Putamen (tissue), 1 donor: ENCODE measurements around the gene CYP19A1.

Experiments used
- DNase-seq: peaks from one replicate; pipeline ENCODE4 v3.0.0-alpha.2; 2016; ENCODE audit warnings: low spot score

CYP19A1 gene

DNA sequence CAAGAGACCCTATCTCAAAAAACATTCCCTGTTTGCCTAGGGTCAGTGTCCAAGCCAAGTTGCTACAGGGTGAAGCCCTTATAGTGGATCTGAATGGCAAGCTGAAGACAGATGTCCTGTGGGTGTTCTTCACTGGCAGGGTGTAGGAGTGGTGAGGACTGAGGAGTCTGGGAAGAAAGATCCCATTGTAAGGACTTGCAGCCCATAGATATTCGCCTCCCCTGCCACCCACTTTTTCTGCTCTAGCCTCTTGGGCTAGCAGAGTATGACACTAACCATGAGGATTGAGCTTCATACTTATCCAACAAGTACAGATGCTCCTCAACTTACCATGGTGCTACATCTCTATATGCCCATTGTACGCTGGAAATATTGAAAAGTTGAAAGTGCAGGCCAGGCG lies 13.2 kb downstream of the CYP19A1 start:
- no peak for DNase-seq

DNA sequence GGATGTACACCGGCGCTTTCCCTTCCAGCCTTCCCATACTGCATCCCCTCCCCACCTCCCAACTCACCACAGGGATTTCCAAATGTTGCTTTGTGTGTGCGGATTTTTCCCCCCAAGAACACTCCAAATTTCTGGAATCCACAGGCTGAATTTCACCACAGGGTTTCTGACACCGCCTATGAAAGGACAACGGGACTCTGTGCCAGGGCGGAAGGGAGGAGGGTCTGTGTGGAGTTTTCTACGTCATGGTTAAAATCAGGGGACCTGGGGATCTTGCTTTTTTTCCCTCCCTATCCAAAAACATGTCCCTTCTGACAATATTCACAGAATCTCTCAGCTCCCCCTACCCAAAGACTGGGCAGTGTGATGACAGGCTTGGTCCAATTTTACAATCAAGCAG lies 14.6 kb downstream of the CYP19A1 start:
- no peak for DNase-seq

DNA sequence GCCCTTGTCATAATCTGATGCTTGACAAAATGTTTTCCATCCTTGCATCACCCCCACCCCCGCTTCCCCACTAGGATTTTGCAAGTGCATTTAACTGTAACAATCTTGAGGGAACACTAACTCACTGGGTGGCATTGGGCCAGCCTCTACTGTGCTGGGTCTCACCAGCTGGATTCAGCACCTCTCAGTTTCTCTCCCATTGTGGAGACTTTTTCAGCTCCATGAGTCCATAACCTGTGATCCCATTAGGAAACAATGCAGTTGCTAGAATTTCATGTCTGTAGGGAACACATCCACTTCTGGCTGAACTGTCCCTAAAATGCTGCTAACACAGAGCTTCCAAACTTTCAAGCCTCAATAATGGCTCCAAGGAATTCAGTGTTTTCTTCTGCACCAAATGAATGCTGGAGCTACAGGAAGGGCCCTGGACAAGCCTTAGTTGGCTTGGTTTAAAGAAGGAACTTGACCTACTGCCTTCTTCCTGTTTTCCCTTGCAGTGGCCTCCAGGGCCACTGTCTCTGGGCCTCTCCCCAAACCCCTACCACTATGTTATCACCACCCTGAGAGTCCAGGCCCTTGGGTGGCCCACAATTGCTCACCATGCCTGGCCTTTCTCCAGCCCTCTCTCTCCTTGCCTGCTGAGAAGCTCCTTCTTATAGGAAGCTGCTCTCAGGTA lies 15.6 kb downstream of the CYP19A1 start:
- DNase-seq = no peak

GRCh38 chr15:51321316-51321715 lies 17.1 kb downstream of the CYP19A1 start:
- DNase-seq = no peak

- DNase-seq = no peak
Measured at GRCh38 chr15:51320843-51321242, 17.6 kb downstream of the CYP19A1 start.

DNA sequence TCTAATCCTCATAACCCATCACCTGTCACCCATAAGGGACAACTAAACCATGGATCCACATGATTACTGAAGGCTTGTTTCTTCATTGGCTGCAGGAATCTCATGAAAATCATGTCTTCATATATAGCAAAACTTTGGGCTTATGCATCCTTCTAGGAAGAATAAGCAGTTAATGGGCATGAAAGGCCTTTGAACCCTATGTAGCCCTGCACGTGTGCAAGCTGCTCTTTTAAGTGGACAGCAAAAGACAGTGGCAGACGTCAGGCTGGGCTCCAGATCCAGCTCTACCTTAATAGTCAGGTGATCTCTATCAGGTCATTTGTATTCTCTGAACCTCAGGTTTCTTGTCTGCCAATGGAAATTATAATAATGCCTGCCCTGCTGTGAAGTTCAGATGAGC lies 18.9 kb downstream of the CYP19A1 start:
- DNase-seq = no peak

DNA sequence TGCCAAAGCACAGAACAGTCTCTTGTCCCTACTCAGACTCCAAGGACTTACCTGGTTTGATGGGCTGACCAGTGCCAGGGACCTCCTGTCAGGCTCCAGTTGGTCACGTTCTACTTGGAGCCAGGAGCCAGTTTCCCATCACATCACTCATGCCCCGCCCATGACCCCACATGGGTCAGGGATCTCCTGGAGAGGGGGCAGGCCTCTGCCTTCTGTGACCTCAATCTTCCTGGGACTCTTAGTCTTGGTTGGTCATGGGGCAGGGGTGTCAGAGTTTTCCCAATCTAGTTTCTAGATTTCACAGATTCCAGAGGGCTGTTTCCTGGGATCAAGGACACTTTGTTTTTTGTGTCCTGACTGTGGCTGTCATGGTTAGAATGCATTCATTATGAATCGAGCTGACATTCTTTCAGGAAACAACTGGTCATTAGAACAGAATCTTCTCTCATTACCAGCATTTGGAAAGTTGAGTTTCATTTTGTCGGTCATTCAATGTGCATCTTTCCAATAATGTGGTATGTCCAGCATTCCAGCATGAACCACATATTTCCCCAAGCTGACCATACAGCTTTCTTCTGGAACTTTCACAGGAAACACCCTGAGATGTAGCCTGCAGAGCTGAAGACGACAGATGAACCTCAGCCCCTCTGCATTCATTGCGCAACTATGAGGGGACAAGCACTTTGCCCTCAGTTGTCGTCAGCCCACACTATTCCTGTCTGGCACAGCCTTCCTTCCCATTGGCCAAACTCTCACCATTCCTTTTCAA lies 19.8 kb downstream of the CYP19A1 start:
- no peak for DNase-seq

DNA sequence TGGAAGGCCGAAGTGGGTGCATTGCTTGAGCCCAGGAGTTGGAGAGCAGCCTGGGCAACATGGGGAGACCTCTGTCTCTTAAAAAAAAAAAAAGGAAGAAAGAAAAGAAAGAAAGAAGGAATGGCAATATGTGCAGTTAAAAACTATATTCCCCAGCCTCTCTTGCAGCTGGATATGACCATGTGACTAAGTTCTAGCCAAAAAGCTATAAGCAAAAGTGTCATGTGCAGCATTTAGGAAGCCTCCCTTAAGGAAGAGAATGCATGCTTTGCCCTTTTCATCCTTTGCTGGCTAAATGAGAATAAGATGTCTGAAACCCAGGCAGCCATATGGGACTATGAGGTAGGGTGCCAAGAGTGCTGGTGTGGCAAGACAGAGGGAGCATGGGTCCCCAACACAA lies 21.8 kb downstream of the CYP19A1 start:
- no peak for DNase-seq

DNA sequence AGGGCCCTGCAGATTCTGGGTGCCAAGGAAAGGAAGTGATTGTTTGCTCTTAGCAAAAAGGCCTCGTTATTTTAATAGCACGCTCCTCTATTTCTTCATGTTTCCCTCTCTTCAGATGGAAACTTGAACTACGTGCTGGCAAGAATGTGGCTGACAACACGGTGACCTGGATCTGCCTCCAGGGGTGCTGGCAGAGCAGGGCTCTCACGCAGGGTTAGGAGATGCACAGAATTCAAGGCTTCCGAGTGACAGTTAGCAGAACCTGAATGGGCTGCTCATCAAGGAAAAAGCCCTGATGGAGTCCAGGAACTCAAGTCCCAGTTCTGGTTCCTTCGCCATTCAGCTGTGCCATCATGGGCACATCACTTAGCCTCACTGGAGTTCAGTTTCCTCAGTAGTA lies 22.7 kb downstream of the CYP19A1 start:
- DNase-seq = no peak

- DNase-seq = no peak
Measured at GRCh38 chr15:51314391-51315337, 23.7 kb downstream of the CYP19A1 start.

- no peak for DNase-seq
Measured at GRCh38 chr15:51313644-51314280, 24.6 kb downstream of the CYP19A1 start.

- DNase-seq = peak; percentile 42
Measured at GRCh38 chr15:51313074-51313393, 25.4 kb downstream of the CYP19A1 start.

- DNase-seq = no peak
Measured at GRCh38 chr15:51312166-51313073, 26.0 kb downstream of the CYP19A1 start.

DNA sequence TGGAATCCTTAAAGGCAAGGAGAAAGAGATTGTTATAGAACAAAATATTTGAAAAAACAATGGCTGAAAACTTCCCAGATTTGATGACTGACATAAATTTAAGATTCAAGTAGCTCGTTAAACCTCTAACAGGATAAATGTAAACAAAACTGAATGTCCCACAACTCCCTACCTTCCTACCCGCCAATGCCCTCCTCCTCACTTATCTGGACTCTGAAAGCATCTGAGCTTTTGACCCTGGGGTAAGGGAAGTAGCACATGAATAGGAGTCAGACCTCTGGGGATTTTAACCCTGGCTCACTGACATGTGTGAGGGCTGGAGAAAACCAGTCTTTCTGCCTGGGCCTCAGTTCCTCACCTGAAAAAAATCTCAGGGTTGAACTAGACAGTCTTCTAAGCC lies 26.9 kb downstream of the CYP19A1 start:
- no peak for DNase-seq

GRCh38 chr15:51310064-51310463 lies 28.3 kb downstream of the CYP19A1 start:
- no peak for DNase-seq

GRCh38 chr15:51307811-51308210 lies 30.6 kb downstream of the CYP19A1 start:
- DNase-seq = no peak

GRCh38 chr15:51307325-51307724 lies 31.1 kb downstream of the CYP19A1 start:
- no peak for DNase-seq

GRCh38 chr15:51303462-51303980 lies 34.9 kb downstream of the CYP19A1 start:
- no peak for DNase-seq

GRCh38 chr15:51302480-51302879 lies 35.9 kb downstream of the CYP19A1 start:
- DNase-seq = no peak

DNA sequence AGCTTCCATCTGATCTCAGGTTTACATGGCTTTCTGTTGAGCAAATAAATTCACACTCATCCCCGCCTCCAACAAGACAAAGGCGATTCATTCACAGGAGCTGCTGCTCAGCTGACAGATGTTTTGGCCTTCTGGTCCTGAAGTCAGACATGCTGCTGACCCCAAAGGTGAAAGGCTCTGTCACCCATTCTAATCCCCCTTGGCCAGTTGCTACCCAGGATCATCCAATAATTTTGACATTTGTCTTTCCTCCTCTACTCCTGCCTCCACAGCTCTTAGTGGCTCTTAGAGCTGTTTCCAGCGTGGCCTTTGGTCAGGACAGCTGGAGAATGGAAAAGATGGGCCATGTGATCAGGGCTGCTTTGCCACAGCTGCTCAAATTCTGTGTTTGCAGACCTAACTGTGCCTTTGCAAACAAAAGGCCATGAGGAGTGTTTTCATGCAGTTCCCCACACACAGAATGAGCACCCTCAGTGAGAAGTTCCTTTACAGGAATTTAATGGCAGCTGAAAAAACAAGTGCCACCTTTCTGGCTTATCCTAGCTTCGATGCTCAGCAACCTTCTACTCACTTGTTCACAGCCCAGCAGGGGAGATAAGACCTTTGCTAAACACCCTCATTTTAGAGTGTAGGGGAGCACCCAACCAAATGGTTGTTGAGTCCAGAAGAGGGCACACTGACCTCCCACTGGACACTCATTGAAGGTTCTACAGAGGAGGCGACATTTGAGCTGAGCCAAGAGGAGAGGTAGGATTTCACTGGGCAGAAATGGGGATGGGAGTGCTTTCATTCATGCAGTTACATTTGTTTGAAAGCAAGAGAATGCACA lies 39.0 kb downstream of the CYP19A1 start:
- DNase-seq = peak; percentile 28
